Mesenchymal stem cell (in vitro differentiated cells and primary cell): ENCODE data around the gene FSTL4.

Experiments
- DNase-seq: peaks from one replicate; pipeline ENCODE4 v3.0.0-alpha.2; 2013
- H2AFZ ChIP-seq: one replicate; pipeline ENCODE4 v1.6.1; 2013; ENCODE audit warnings: low read depth, mild to moderate bottlenecking, control low read depth, inconsistent platforms, low read length, moderate library complexity
- H2AK5ac ChIP-seq: 2 replicates; pipeline ENCODE4 v1.6.1; 2013; ENCODE audit warnings: low read length, moderate library complexity, mild to moderate bottlenecking, inconsistent platforms; ENCODE audit not compliant: severe bottlenecking
- H2BK120ac ChIP-seq: one replicate; pipeline ENCODE4 v1.6.1; 2013; ENCODE audit warnings: low read depth, mild to moderate bottlenecking, inconsistent platforms, low read length, moderate library complexity
- H2BK12ac ChIP-seq, 2 experiments: one replicate each; pipeline ENCODE4 v1.6.1; 2013; ENCODE audit warnings: inconsistent platforms in 2 of 2, low read length in 2 of 2, mild to moderate bottlenecking in 2 of 2, moderate library complexity in 2 of 2, control low read depth in 1 of 2
- H2BK15ac ChIP-seq: one replicate; pipeline ENCODE4 v1.6.1; 2013; ENCODE audit warnings: mild to moderate bottlenecking, low read depth, inconsistent platforms; ENCODE audit not compliant: poor library complexity, severe bottlenecking
- H2BK5ac ChIP-seq: 2 replicates; pipeline ENCODE4 v1.6.1; 2013; ENCODE audit warnings: low read depth, mild to moderate bottlenecking, low read length, control low read depth, inconsistent platforms; ENCODE audit not compliant: poor library complexity, severe bottlenecking
- H3K14ac ChIP-seq, 2 experiments: one replicate each; pipeline ENCODE4 v1.6.1; 2013; ENCODE audit warnings: inconsistent platforms in 2 of 2, low read length in 2 of 2, control low read depth in 1 of 2, mild to moderate bottlenecking in 1 of 2, moderate library complexity in 1 of 2
- H3K18ac ChIP-seq, 2 experiments: one replicate each; pipeline ENCODE4 v1.6.1; 2013; ENCODE audit warnings: inconsistent platforms in 2 of 2, low read length in 2 of 2, control low read depth in 1 of 2, low read depth in 1 of 2, mild to moderate bottlenecking in 1 of 2
- H3K23ac ChIP-seq, 2 experiments: one replicate each; pipeline ENCODE4 v1.6.1; 2013; ENCODE audit warnings: inconsistent platforms in 2 of 2, low read length in 2 of 2, mild to moderate bottlenecking in 2 of 2, moderate library complexity in 2 of 2, control low read depth in 1 of 2
- H3K27ac ChIP-seq: 2 replicates; pipeline ENCODE4 v1.5.1; 2013; ENCODE audit warnings: mild to moderate bottlenecking, moderate library complexity, low read length, control low read depth, inconsistent platforms; ENCODE audit not compliant: poor library complexity, severe bottlenecking
- H3K27me3 ChIP-seq, 2 experiments: 2 replicates each; pipeline versions ENCODE4 v1.6.1 to v1.7.0; 2013; ENCODE audit warnings: low read length in 2 of 2, mild to moderate bottlenecking in 2 of 2, moderate library complexity in 2 of 2, control low read depth in 1 of 2, inconsistent platforms in 1 of 2; ENCODE audit not compliant: control insufficient read depth in 1 of 2, insufficient read depth in 1 of 2
- H3K36me3 ChIP-seq, 2 experiments: 2 replicates each; pipeline versions ENCODE4 v1.6.1 to v1.7.0; 2013; ENCODE audit warnings: low read length in 2 of 2, control low read depth in 1 of 2, inconsistent platforms in 1 of 2, low read depth in 1 of 2, mild to moderate bottlenecking in 1 of 2; ENCODE audit not compliant: insufficient read depth in 2 of 2, control insufficient read depth in 1 of 2
- H3K4ac ChIP-seq, 2 experiments: one replicate each; pipeline ENCODE4 v1.6.1; 2013; ENCODE audit warnings: inconsistent platforms in 2 of 2, low read length in 2 of 2, mild to moderate bottlenecking in 2 of 2, moderate library complexity in 2 of 2, control low read depth in 1 of 2, low read depth in 1 of 2
- H3K4me1 ChIP-seq: 2 replicates; pipeline ENCODE4 v1.6.1; 2013; ENCODE audit warnings: low read depth, low read length, control low read depth; ENCODE audit not compliant: control insufficient read depth, insufficient read depth
- H3K4me2 ChIP-seq: 2 replicates; pipeline ENCODE4 v1.6.1; 2013; ENCODE audit warnings: low read length, mild to moderate bottlenecking, inconsistent platforms; ENCODE audit not compliant: poor library complexity, severe bottlenecking
- H3K4me3 ChIP-seq, 2 experiments: 2 replicates each; pipeline versions ENCODE4 v1.5.1 to v1.7.0; 2013; ENCODE audit warnings: low read length in 2 of 2, mild to moderate bottlenecking in 2 of 2, control low read depth in 1 of 2, low read depth in 1 of 2; ENCODE audit not compliant: insufficient read depth in 1 of 2
- H3K79me1 ChIP-seq: replicated peaks from 2 replicates; pipeline ENCODE4 v1.6.1; 2013; ENCODE audit warnings: mild to moderate bottlenecking, control low read depth, low read length, inconsistent platforms; ENCODE audit not compliant: poor library complexity, severe bottlenecking
- H3K9ac ChIP-seq: 2 replicates; pipeline ENCODE4 v1.7.0; 2013; ENCODE audit warnings: mild to moderate bottlenecking, low read length, moderate library complexity
- H3K9me3 ChIP-seq: 2 replicates; pipeline ENCODE4 v1.7.0; 2013; ENCODE audit warnings: mild to moderate bottlenecking, low read length; ENCODE audit not compliant: control insufficient read depth
- H4K8ac ChIP-seq: one replicate; pipeline ENCODE4 v1.6.1; 2013; ENCODE audit warnings: inconsistent platforms, mild to moderate bottlenecking, low read length, moderate library complexity
- H4K91ac ChIP-seq: one replicate; pipeline ENCODE4 v1.6.1; 2013; ENCODE audit warnings: mild to moderate bottlenecking, low read length, inconsistent platforms
- WGBS: methylation state at CpG from one replicate; pipeline ENCODE4 v1.1.7; 2013; ENCODE audit warnings: mixed read lengths; 5-methylcytosine and 5-hydroxymethylcytosine counted together

FSTL4 gene

DNA sequence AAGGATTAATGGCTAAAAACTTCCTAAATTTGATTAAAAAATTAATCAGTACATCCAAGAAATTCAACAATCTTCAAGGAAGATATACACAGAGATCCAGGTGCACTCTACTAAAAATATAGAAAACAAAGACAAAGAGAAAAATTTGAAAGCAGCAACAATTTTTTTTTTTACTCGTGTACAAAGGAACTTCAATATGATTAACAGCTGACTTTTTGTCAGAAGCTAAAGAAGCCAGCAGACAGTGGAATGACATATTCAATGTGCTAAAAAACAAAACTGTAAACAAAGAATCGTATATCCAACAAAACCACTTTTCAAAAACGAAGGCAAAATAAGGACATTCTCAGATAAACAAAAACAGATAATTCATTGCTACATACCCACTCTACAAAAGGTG, 234.6 kb downstream of the FSTL4 start:
- Histone ChIP-seq H2BK120ac (no peak overlapping the region), H4K91ac (no peak overlapping the region), H2AK5ac (no peak overlapping the region), H3K18ac (no peak overlapping the region), H3K14ac (no peak overlapping the region), H3K79me1 (no peaks in the 10 kb centered on the region), H3K23ac (no peak overlapping the region), H4K8ac (no peak overlapping the region), H3K27ac (no peak overlapping the region), H3K4me2 (no peak overlapping the region), H3K27me3 (peaks cover 8 to 18% of the 10 kb centered on the region in 2 experiments), H2AFZ (no peak overlapping the region), H3K4me3 (no peak overlapping the region), H3K9me3 (peaks cover 44% of the 10 kb centered on the region), H3K9ac (no peak overlapping the region), H3K36me3 (no peaks in the 10 kb centered on the region), H2BK12ac (no peak overlapping the region), H2BK5ac (no peak overlapping the region), H3K4ac (no peak overlapping the region), H2BK15ac (no peak overlapping the region), H3K4me1 (no peaks in the 10 kb centered on the region)
- DNase-seq = no peak
- 62% methylated on average over 3 of the region's 3 CpGs for WGBS

DNA sequence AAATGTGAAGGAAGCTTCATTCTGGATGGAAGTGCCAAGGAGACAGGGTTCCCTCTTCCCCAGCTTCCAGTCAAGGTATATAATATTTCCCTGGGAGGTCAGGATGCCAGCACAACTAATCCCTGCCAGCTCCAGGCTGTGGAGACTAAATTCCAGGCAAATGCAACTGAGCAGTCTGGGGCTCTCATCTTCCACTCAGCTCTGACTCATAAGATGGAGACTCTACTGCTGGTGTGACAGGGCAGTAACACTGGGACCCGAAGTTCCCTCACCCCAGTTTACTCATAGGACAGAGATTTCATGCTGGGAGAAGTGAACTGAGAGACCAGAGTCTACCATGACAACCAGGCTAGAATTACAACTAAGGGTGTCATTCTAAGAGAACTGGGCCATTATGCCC, 235.4 kb downstream of the FSTL4 start:
- Histone ChIP-seq H4K91ac (no peak overlapping the region), H3K79me1 (no peaks in the 10 kb centered on the region), H2BK12ac (no peak overlapping the region), H3K23ac (no peak overlapping the region), H4K8ac (no peak overlapping the region), H3K27ac (no peak overlapping the region), H2AK5ac (no peak overlapping the region), H3K4ac (no peak overlapping the region), H3K4me1 (no peaks in the 10 kb centered on the region), H2BK120ac (no peak overlapping the region), H3K4me3 (no peak overlapping the region), H3K4me2 (no peak overlapping the region), H2AFZ (no peak overlapping the region), H3K18ac (no peak overlapping the region), H3K14ac (no peak overlapping the region), H2BK5ac (no peak overlapping the region), H3K9ac (no peak overlapping the region), H2BK15ac (no peak overlapping the region), H3K27me3 (peaks cover 4 to 12% of the 10 kb centered on the region in 2 experiments), H3K36me3 (no peaks in the 10 kb centered on the region), H3K9me3 (peaks cover 44% of the 10 kb centered on the region)
- no peak for DNase-seq
- 71% methylated on average over 1 of the region's 1 CpG for WGBS

DNA sequence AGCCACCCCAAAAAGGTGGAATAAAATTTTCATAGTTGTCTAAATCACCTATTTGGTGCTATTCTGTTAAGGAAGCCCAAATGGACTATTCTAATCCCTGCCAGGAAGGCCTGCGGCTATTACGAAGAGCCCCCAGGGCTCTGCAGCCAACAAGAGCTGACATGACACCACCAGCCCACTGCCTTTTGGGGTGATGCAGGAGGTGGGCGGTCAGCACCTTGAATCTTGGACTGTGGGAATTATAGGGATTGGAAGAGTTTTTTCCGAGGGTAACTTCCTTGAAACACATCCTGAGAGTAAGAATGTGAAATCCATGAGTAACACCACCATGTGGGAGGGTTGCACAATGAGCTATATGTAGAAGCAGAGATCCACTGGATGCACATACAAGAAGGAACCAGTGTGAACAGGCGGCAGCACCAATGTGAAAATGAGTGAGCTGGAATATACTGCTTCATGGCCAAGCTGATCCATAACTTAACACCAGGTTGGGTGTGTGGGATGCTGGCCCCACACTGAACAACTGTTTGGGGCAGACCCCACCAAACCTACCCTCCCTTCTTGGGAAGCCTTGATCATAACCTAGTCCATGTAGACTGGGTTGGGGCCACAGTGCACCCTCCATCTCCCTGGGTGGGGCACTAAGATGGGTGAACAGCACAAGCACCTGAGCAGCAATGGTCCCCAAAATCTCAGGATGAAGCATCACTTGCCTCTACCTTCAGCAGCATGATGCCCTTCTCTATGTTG, 239.0 kb downstream of the FSTL4 start:
- Histone ChIP-seq H2BK15ac (no peak overlapping the region), H3K79me1 (no peaks in the 10 kb centered on the region), H3K4ac (no peak overlapping the region), H2BK120ac (no peak overlapping the region), H3K14ac (no peak overlapping the region), H3K18ac (no peak overlapping the region), H3K9me3 (peaks cover 28% of the 10 kb centered on the region), H3K36me3 (no peaks in the 10 kb centered on the region), H2BK5ac (no peak overlapping the region), H3K27me3 (peaks cover 13 to 14% of the 10 kb centered on the region in 2 experiments), H2AK5ac (no peak overlapping the region), H4K91ac (no peak overlapping the region), H2AFZ (no peak overlapping the region), H3K9ac (no peak overlapping the region), H3K4me2 (no peak overlapping the region), H2BK12ac (no peak overlapping the region), H3K4me1 (no peaks in the 10 kb centered on the region), H3K27ac (no peak overlapping the region), H4K8ac (no peak overlapping the region), H3K4me3 (no peak overlapping the region), H3K23ac (no peak overlapping the region)
- WGBS = 92% methylated on average over 5 of the region's 5 CpGs
- no peak for DNase-seq

DNA sequence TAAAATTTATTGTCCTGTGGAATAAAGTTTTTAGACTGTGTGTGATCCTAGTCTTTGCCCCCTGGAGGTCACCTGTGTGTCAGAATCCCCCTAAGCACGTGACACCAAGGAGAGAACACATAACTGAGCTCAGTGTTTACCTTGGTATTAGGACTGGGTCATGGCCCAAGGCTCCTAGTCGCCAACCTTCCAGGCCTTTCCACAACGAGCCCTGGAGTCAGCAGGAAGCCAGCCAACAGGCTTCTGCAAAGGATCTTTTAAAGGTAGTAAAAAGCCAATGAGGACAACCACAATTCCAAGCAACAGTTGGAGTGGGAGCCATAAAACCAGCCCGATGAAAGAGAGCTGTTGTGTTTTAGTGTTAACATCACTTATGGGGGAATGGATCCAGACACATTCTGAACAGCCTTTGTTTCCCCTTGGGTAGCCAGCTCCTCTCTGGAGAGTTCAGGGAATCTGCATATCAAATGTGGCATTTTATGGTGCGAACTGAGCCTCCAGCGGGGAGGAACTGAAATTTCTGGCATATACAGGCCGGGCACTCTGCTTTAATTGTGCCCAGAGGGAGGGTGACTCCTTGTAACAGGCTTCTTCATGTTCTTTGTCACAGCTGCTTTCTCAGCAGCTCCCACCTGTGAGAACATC, 239.9 kb downstream of the FSTL4 start:
- 47% methylated on average over 7 of the region's 7 CpGs for WGBS

More for the DNA sequence above, 239.9 kb downstream of the FSTL4 start:
- no peak overlapping the region for H2BK12ac ChIP-seq
- H4K8ac ChIP-seq = no peak overlapping the region
- no peak overlapping the region for H3K4me2 ChIP-seq
- no peak overlapping the region for H2BK120ac ChIP-seq
- no peaks in the 10 kb centered on the region for H3K36me3 ChIP-seq
- H3K27ac ChIP-seq = no peak overlapping the region
- H3K14ac ChIP-seq = no peak overlapping the region
- no peak overlapping the region for H3K18ac ChIP-seq
- no peak overlapping the region for H4K91ac ChIP-seq
- no peaks in the 10 kb centered on the region for H3K4me1 ChIP-seq
- H3K9ac ChIP-seq = no peak overlapping the region
- H3K4ac ChIP-seq = no peak overlapping the region
- H2AFZ ChIP-seq = no peak overlapping the region
- no peak overlapping the region for H2BK15ac ChIP-seq
- H3K23ac ChIP-seq = no peak overlapping the region
- H3K79me1 ChIP-seq = no peaks in the 10 kb centered on the region
- no peak overlapping the region for H2AK5ac ChIP-seq
- H3K4me3 ChIP-seq = no peak overlapping the region
- DNase-seq = no peak
- H3K9me3 ChIP-seq = peaks cover 19% of the 10 kb centered on the region
- H3K27me3 ChIP-seq = peaks cover 21% of the 10 kb centered on the region in 2 experiments
- H2BK5ac ChIP-seq = no peak overlapping the region
